WI38 (cell line): ENCODE measurements around the gene UBE2Q1.
A peak's percentile ranks its signal among the peaks of the same experiment; 100 is the strongest.

Experiments used
- H3K4me3 ChIP-seq: 2 replicates; pipeline ENCODE4 v1.5.1; 2011; ENCODE audit warnings: low read depth, mild to moderate bottlenecking, control low read depth, low read length
- TF ChIP-seq, protein P1 (sequence below): IDR thresholded peaks from 2 replicates; pipeline ENCODE4 v1.5.1; 2012; ENCODE audit warnings: low read depth, mild to moderate bottlenecking, control low read depth, low read length

The UBE2Q1 gene

DNA sequence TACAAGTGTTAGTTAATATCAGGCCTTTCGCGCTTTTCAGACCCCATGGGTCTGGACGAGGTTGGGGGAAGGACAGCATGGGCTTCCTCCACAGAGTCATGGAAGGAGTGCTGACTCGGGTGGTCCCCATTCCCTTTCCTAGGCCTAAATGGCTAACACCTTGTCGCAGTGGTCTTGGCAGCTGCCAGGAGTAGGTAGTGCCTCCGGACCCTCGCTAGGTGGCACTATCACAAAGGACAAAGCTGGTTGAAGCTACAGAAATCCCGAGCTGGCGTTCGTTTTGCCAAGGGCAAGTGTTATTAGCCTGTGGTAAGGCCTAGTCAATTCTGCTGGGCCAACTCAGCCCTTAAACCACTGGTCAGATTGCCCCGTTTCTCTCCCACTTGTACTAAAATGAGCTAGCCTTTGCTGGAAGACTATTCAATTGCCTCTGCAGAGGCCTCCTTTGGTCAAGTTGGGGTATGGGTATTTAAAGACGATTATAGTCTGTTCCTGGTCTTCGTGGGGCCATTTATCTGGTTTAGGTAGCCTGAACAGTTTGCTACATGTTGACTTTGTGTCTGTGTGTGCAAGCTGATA, 1.1 kb upstream of the UBE2Q1 start:
- H3K4me3 ChIP-seq = peak overlapping the region; percentile 66
- TF ChIP-seq, protein P1, sequence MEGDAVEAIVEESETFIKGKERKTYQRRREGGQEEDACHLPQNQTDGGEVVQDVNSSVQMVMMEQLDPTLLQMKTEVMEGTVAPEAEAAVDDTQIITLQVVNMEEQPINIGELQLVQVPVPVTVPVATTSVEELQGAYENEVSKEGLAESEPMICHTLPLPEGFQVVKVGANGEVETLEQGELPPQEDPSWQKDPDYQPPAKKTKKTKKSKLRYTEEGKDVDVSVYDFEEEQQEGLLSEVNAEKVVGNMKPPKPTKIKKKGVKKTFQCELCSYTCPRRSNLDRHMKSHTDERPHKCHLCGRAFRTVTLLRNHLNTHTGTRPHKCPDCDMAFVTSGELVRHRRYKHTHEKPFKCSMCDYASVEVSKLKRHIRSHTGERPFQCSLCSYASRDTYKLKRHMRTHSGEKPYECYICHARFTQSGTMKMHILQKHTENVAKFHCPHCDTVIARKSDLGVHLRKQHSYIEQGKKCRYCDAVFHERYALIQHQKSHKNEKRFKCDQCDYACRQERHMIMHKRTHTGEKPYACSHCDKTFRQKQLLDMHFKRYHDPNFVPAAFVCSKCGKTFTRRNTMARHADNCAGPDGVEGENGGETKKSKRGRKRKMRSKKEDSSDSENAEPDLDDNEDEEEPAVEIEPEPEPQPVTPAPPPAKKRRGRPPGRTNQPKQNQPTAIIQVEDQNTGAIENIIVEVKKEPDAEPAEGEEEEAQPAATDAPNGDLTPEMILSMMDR = peak; percentile 91

DNA sequence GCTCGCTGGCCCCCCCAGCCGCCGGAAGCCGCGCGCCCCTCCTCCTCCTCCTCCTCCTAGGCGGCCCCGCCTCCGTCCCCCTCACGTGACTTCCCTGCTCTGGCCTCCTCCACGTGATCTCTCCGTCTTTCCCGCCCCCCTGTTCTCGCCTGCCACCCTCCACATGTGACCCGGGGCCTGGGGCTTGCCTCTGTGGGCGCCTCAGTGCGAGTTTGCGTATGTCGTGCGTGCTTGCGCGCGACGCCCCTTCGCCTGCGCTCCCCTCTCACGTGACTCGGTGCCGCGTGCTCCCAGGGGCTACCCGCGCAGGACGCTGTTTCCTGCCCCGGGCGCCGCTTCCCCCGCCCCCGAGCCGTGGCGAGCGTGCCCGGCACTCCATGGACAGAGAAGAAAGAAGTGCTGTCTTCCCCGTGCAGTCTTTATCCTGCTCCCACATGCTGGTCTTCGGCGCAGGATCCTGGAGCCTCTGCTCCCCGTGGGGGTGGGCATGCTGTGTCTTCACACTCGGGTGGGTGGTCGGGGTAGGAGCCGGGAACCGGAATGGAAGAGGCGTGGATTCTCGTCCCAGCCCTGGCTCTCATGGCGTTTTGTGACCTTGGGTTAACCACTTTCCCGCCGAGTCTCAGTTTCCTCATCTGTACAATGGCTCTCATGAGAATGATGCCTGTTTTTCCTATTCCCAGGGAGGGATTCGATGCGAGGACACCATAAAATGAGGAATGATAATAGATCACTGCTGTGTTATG, 431 bp upstream of the UBE2Q1 start:
- TF ChIP-seq, protein P1 = no peak

DNA sequence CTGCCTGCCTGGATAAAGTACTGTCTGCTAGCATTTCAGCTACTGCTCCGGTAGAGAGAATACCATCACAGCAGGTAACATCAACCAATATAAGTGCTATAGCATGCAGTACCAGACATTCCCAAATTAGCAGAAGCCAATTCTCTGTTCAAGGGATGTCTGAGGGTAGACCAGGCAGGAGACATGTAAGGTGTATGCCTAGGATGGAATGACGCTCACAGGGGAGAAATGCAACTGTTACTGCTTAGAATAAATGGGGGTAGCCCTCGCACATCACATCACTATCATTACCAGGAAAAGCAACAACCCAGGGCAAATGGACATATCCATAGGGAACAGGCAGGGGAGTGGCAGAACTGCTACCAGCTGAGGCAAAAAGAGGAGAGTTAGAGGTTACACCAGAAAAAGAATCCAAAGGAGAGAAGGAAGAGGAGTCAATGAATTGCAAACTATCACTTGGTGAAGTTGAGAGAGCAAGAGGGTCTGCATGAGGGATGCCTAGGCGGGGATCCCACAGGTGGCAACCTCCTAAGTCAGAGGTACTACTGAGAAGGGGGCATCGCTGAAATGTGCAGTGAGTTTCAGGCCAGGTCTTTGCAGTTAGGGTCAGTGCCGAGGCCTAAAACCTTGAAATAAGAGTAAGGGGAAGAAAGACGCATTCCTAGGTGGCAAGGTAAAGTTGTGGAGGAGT, 1.1 kb downstream of the UBE2Q1 start:
- TF ChIP-seq, protein P1 = no peak
- peak overlapping the region; percentile 76 for H3K4me3 ChIP-seq

More for the DNA sequence above, 431 bp upstream of the UBE2Q1 start:
- peak overlapping the region; percentile 66 for H3K4me3 ChIP-seq

DNA sequence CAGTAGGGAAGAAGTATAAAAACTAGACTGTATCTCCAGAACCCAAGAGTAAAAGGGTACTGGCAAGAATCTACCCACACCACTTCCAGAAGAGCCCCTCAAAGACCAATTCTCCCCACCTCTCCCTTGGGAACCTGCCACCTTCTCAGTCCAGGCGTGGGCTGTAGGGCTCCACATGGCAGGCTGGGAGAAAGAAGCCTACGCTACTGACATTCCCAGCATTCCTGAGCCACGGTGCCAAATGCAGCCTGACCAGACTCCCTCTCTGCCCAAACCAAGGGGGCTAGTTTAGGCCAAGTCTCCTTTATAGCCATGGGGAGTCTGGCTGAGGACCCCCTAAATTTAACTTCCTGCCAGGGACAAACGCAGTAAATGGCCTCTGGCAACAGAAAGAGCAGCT, 2.0 kb downstream of the UBE2Q1 start:
- TF ChIP-seq, protein P1 = no peak
- H3K4me3 ChIP-seq = peak overlapping the region; percentile 76

DNA sequence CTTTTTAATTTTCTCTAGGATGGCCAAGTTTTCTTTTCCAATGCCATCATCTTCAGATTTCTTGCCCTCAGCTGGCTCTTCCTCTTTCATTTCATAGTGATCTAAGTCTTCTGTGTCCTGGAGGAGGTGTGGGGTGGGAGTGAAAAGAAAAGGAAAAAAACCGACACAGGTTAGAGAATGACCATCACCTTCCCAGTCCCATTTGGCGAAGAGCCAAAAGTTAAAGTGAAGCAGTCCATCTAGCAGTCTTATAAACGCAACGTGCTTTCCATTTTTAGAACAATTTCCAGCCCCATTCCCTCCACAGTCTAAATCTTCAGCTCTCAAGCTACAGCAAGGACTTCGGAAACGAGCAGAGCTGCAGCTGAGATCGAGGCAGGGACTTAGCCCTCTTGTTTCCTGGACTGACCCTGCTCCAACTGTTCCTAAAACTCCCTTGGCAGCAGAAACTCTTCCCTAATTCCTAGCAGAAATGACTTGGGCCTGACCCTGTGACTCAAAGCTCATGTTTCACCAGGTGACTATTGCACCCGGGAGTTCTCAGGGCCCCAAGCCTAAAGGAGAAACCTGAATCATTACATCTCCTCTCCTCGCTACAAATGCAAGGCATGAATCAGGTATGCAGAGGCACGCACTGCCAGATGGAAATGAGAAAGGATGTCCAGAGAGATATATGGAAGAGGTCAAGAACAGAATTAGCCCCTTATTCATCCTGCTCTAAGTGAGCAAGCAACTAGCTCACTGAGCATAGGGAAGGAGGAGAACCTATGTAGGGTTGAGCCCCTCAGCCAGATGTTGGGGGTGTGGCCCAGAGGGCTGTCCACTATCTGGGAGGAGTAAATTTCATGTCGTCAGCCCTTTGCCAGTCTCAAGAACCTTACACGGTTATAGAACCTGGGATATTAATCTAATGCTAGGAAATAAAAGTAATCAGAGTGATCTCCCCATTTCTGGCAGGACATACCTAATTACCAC, 5.1 kb downstream of the UBE2Q1 start:
- H3K4me3 ChIP-seq = no peak overlapping the region
- TF ChIP-seq, protein P1 = no peak

DNA sequence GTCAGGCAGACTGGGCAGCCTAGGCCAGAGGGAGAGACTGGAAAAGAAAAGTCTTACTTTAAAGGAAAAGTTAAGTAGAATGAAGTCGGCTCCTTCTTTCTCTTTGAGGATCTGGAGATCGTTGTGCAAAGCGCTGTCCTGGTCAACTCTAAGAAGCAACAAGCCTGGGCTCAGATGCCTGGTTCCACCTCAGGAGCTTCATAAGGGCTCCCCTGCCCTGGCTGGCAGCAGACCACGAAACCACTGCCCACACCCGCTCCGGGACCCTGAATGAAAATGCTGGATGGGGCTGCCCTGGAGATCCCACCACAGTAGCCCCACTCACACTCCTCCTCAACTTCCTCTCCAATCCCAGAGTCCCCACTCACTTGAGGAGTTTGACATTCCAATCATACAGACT, 6.4 kb downstream of the UBE2Q1 start:
- H3K4me3 ChIP-seq = no peak overlapping the region
- TF ChIP-seq, protein P1 = no peak
